Measurements from ENCODE around the gene ST7. TPM values are rescaled to one million over a fixed set of nuclear protein-coding genes. Genes with fewer than 3 reads are reported as not detected.

ST7 gene
- total RNA-seq, 1 experiment from 2014 or later, result 12.9 TPM

GRCh38 chr7:117133125-117133524, 179.8 kb downstream of the ST7 start:
- Histone ChIP-seq H3K27me3 (ENCODE audit: insufficient read depth, low read length) (no peaks in the 10 kb centered on the region), H3K9ac (ENCODE audit: extremely low read depth, insufficient read length, low read length) (no peak overlapping the region), H3K23me2 (ENCODE audit: insufficient read length, low read depth, low read length, poor library complexity, severe bottlenecking) (no peaks in the 10 kb centered on the region), H3K79me2 (ENCODE audit: insufficient read depth, low read length) (no peaks in the 10 kb centered on the region; the same call in 1 of the 2 replicates), H4K91ac (ENCODE audit: insufficient read length, low read depth, low read length) (no peak overlapping the region), H4K20me1 (ENCODE audit: control insufficient read depth, insufficient read depth, insufficient read length) (no peaks in the 10 kb centered on the region), H3K4me1 (ENCODE audit: insufficient read depth, low read length) (no peaks in the 10 kb centered on the region; the same call in 1 of the 2 replicates), H3K23ac (ENCODE audit: insufficient read length, low read depth, low read length) (no peak overlapping the region), H3K18ac (ENCODE audit: insufficient read length, low read depth, low read length) (no peak overlapping the region), H2BK15ac (ENCODE audit: low read depth, low read length) (no peak overlapping the region), H2BK20ac (ENCODE audit: low read depth, low read length, poor library complexity, severe bottlenecking) (no peak overlapping the region), H2BK5ac (ENCODE audit: insufficient read length, low read length) (no peak overlapping the region), H4K8ac (replicated peaks; ENCODE audit: insufficient read length, low read depth, low read length) (no peak overlapping the region), H3K79me1 (ENCODE audit: insufficient read depth, low read depth, low read length, poor library complexity, severe bottlenecking) (no peaks in the 10 kb centered on the region), H3K27ac (ENCODE audit: insufficient read length, low read depth, low read length) (no peak overlapping the region), H2AK5ac (ENCODE audit: insufficient read length, low read length) (no peak overlapping the region), H3K14ac (ENCODE audit: insufficient read depth, low read length) (no peak overlapping the region), H3K4ac (ENCODE audit: low read depth, low read length) (no peak overlapping the region), H2BK120ac (ENCODE audit: low read depth, low read length, poor library complexity, severe bottlenecking) (no peak overlapping the region), H4K5ac (ENCODE audit: insufficient read length, low read depth, low read length) (no peak overlapping the region), H2BK12ac (ENCODE audit: insufficient read length, low read depth, low read length) (no peak overlapping the region), H3K9me3 (ENCODE audit: control insufficient read depth, low read depth, low read length) (no peaks in the 10 kb centered on the region), H3K56ac (ENCODE audit: insufficient read length, low read depth, low read length) (no peak overlapping the region), H3T11ph (ENCODE audit: low read length) (no peak overlapping the region), H3K4me2 (ENCODE audit: insufficient read depth, insufficient read length, low read length) (no peak overlapping the region), H2AFZ (ENCODE audit: low read length) (no peak overlapping the region)
- Mint-ChIP-seq H3K4me3 (no peak overlapping the region), H3K27me3 (ENCODE audit: low read depth) (no peaks in the 10 kb centered on the region), H3K4me1 (peaks cover 5% of the 10 kb centered on the region in 2 experiments), H3K36me3 (ENCODE audit: insufficient read depth in 1 of 3, low read depth in 3 of 3) (peaks cover 0 to 9% (median 8%) of the 10 kb centered on the region in 3 experiments; a peak in 4 of 7 replicates), H3K27ac (no peak overlapping the region), H3K9me3 (no peaks in the 10 kb centered on the region)
- no peak for TF ChIP-seq CTCF (conservative IDR thresholded peaks at IDR 0.05)
- WGBS (ENCODE audit: extremely low coverage, insufficient read length, low lambda C conversion rate), result no CpG with 5 or more reads among the region's 1 CpG
- DNase-seq, result no peak
